ENCODE data around the gene EIF4EBP2.

DNA sequence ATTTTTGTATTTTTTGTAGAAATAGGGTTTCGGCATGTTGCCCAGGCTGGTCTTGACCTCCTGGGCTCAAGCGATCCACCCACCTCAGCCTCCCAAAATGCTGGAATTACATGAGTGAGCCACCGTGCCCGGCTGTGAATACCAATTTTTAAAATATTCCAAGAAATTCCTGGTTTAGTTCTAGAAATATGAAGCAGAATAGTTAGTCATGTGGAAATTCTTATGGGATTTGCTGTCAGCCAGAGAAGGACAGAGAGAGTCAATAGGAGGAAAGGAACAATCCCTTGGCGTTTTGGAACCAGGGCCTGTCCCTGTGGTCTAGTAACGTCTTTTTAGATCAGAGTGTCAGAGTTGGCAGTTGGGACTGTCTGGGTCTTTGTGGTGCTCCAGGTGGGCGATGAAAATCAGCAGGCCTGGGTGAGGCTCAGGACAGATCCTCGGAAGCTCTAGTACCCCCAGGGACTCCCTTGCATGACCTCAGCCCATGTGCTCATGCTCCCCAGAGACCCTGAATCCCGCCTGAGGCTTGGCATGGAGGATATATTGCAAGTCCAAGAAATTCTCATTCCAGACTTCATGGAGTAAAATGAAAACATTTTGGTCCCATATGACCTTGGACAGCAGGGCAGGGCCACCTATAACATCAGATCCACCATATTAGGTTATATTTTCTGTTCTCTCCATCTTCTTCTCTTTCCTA is 29.8 kb downstream of the EIF4EBP2 start:
- TF ChIP-seq CTCF (IDR thresholded peaks at IDR 0.05) (no peak), POLR2A (IDR thresholded peaks at IDR 0.05) (no peak)

Data from adrenal gland (tissue), 5 donors.